ENCODE data around the gene TEKT1.
"Not testable (repeated sequence)": the region's sequence is repeated elsewhere in the genome, so short reads cannot be mapped to it uniquely, and the experiment has no call there.

TEKT1 gene

DNA sequence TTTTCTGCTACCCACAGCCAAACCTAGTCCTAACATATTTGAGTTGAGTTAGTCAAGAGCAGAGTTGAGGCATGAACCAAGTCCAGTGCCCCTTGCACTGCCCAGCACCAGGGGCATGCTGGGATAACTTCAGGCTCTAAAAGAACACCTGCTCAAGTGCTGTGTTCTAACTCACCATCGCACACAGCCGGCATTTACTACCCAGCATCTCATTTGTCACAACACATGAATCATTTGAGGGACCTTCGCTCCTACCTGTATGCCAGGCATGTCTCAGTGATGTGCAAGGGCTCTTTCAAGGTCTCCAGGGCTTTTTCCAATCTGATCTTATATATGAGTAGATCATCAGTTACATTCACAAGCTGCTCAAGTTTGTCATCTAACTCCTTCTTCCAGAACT, 12.6 kb downstream of the TEKT1 start:
- Histone ChIP-seq H3K9me3 (ENCODE audit: control insufficient read depth, low read length) (no peaks in the 10 kb centered on the region), H3K27ac (ENCODE audit: low read length, poor library complexity, severe bottlenecking) (no peak overlapping the region), H3K36me3 (ENCODE audit: control insufficient read depth in 1 of 2, insufficient read depth in 2 of 2, low read depth in 1 of 2, low read length in 2 of 2) (no peaks in the 10 kb centered on the region), H3K4me2 (ENCODE audit: low read length, poor library complexity, severe bottlenecking) (no peak overlapping the region), H3K27me3 (ENCODE audit: control insufficient read depth in 1 of 2, insufficient read depth in 1 of 2, low read length in 2 of 2) (peaks cover 0 to 22% of the 10 kb centered on the region in 2 experiments), H3K4me1 (ENCODE audit: control insufficient read depth, insufficient read depth, low read depth, low read length) (no peaks in the 10 kb centered on the region), H4K91ac (ENCODE audit: low read length) (no peak overlapping the region), H3K9ac (ENCODE audit: low read length) (no peak overlapping the region), H2BK15ac (ENCODE audit: low read depth, poor library complexity, severe bottlenecking) (no peak overlapping the region), H3K4me3 (ENCODE audit: insufficient read depth in 1 of 2, low read depth in 1 of 2, low read length in 2 of 2) (no peak overlapping the region), H3K14ac (ENCODE audit: low read length in 2 of 2) (no peak overlapping the region), H3K18ac (ENCODE audit: low read depth in 1 of 2, low read length in 2 of 2) (no peak overlapping the region), H3K4ac (ENCODE audit: low read depth in 1 of 2, low read length in 2 of 2) (no peak overlapping the region), H2AK5ac (ENCODE audit: low read length, severe bottlenecking) (no peak overlapping the region), H2BK120ac (ENCODE audit: low read depth, low read length) (no peak overlapping the region), H2BK5ac (ENCODE audit: low read depth, low read length, poor library complexity, severe bottlenecking) (no peak overlapping the region), H3K79me1 (replicated peaks; ENCODE audit: low read length, poor library complexity, severe bottlenecking) (no peaks in the 10 kb centered on the region), H2AFZ (ENCODE audit: low read depth, low read length) (no peak overlapping the region), H2BK12ac (ENCODE audit: low read length in 2 of 2) (no peak overlapping the region), H3K23ac (ENCODE audit: low read length in 2 of 2) (no peak overlapping the region), H4K8ac (ENCODE audit: low read length) (no peak overlapping the region)
- DNase-seq = no peak
- WGBS = 93% methylated on average over 3 of the region's 3 CpGs

DNA sequence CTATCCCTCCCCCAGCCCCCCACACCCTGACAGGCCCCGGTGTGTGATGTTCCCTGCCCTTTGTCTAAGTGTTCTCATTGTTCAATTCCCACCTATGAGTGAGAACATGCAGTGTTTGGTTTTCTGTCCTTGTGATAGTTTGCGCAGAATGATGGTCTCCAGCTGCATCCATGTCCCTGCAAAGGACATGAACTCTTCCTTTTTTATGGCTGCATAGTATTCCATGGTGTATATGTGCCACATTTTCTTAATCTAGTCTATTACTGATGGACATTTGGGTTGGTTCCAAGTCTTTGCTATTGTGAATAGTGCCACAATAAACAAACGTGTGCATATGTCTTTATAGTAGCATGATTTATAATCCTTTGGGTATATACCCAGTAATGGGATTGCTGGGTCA, 15.2 kb downstream of the TEKT1 start:
- H2AFZ ChIP-seq (ENCODE audit: low read depth, low read length); H4K8ac ChIP-seq (ENCODE audit: low read length); H2AK5ac ChIP-seq (ENCODE audit: low read length, severe bottlenecking); DNase-seq; H2BK12ac ChIP-seq (ENCODE audit: low read length in 2 of 2); H4K91ac ChIP-seq (ENCODE audit: low read length); H3K14ac ChIP-seq (ENCODE audit: low read length in 2 of 2); H3K4ac ChIP-seq (ENCODE audit: low read depth in 1 of 2, low read length in 2 of 2); H3K9me3 ChIP-seq (ENCODE audit: control insufficient read depth, low read length); H3K4me2 ChIP-seq (ENCODE audit: low read length, poor library complexity, severe bottlenecking); H2BK5ac ChIP-seq (ENCODE audit: low read depth, low read length, poor library complexity, severe bottlenecking); H3K4me3 ChIP-seq (ENCODE audit: insufficient read depth in 1 of 2, low read depth in 1 of 2, low read length in 2 of 2); H2BK15ac ChIP-seq (ENCODE audit: low read depth, poor library complexity, severe bottlenecking); H3K27ac ChIP-seq (ENCODE audit: low read length, poor library complexity, severe bottlenecking); H3K36me3 ChIP-seq (ENCODE audit: control insufficient read depth in 1 of 2, insufficient read depth in 2 of 2, low read depth in 1 of 2, low read length in 2 of 2); H3K18ac ChIP-seq (ENCODE audit: low read depth in 1 of 2, low read length in 2 of 2); H3K79me1 ChIP-seq (replicated peaks; ENCODE audit: low read length, poor library complexity, severe bottlenecking); H3K23ac ChIP-seq (ENCODE audit: low read length in 2 of 2); H3K4me1 ChIP-seq (ENCODE audit: control insufficient read depth, insufficient read depth, low read depth, low read length); H3K9ac ChIP-seq (ENCODE audit: low read length); H2BK120ac ChIP-seq (ENCODE audit: low read depth, low read length): not testable (repeated sequence)
- H3K27me3 ChIP-seq (ENCODE audit: control insufficient read depth in 1 of 2, insufficient read depth in 1 of 2, low read length in 2 of 2) = peaks cover 0 to 41% of the 10 kb centered on the region in 2 experiments
- WGBS = 86% methylated on average over 2 of the region's 3 CpGs

DNA sequence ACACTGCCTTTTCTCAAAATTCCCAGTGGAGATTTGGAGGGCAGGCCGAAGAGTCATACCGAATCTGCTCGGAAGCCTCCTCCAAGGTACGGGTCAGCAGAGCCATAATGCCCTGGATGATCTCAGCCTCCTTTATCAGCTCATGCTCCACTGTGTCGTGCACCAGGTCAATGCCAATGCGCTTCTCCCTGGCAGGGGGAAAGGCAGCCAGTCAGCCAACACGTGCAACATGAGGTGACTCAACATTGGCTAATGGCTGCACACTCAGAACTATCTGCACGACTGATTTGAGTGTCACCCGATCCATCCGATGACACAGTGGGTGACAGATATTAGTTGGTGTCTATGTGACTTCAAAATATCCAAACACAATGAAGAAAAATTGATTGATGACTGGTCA, 15.8 kb downstream of the TEKT1 start:
- Histone ChIP-seq H3K9me3 (ENCODE audit: control insufficient read depth, low read length) (no peaks in the 10 kb centered on the region), H2BK12ac (ENCODE audit: low read length in 2 of 2) (no peak overlapping the region), H3K23ac (ENCODE audit: low read length in 2 of 2) (no peak overlapping the region), H4K8ac (ENCODE audit: low read length) (no peak overlapping the region), H2BK15ac (ENCODE audit: low read depth, poor library complexity, severe bottlenecking) (no peak overlapping the region), H2BK5ac (ENCODE audit: low read depth, low read length, poor library complexity, severe bottlenecking) (no peak overlapping the region), H3K4ac (ENCODE audit: low read depth in 1 of 2, low read length in 2 of 2) (no peak overlapping the region), H3K14ac (ENCODE audit: low read length in 2 of 2) (no peak overlapping the region), H3K4me3 (ENCODE audit: insufficient read depth in 1 of 2, low read depth in 1 of 2, low read length in 2 of 2) (no peak overlapping the region), H4K91ac (ENCODE audit: low read length) (no peak overlapping the region), H3K4me2 (ENCODE audit: low read length, poor library complexity, severe bottlenecking) (no peak overlapping the region), H2AK5ac (ENCODE audit: low read length, severe bottlenecking) (no peak overlapping the region), H2BK120ac (ENCODE audit: low read depth, low read length) (no peak overlapping the region), H3K27ac (ENCODE audit: low read length, poor library complexity, severe bottlenecking) (no peak overlapping the region), H3K9ac (ENCODE audit: low read length) (no peak overlapping the region), H3K18ac (ENCODE audit: low read depth in 1 of 2, low read length in 2 of 2) (no peak overlapping the region), H2AFZ (ENCODE audit: low read depth, low read length) (no peak overlapping the region), H3K27me3 (ENCODE audit: control insufficient read depth in 1 of 2, insufficient read depth in 1 of 2, low read length in 2 of 2) (peaks cover 0 to 41% of the 10 kb centered on the region in 2 experiments), H3K79me1 (replicated peaks; ENCODE audit: low read length, poor library complexity, severe bottlenecking) (no peaks in the 10 kb centered on the region), H3K36me3 (ENCODE audit: control insufficient read depth in 1 of 2, insufficient read depth in 2 of 2, low read depth in 1 of 2, low read length in 2 of 2) (no peaks in the 10 kb centered on the region), H3K4me1 (ENCODE audit: control insufficient read depth, insufficient read depth, low read depth, low read length) (no peaks in the 10 kb centered on the region)
- WGBS = 82% methylated on average over 10 of the region's 10 CpGs
- no peak for DNase-seq

DNA sequence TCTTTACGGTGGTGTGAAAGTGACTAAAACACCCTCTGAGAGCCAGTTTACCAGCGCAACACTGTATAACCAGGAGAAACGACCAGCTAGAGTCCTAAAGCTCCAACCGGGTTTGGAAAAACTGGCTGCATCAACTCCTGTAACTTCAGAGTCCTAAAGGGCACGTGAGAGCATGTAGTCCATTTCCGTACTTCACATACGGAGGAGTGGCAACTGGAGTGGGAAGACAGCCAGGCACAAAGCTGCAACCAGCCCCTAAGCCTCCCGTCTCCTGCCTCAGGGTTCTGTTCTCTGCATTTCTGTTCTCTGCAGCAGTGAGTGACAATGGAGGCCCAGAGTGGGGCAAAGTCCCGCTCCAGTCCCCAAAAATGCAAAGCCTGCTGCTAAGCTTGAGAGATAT, 19.2 kb downstream of the TEKT1 start:
- no peak for DNase-seq
- no peak overlapping the region for H3K4ac ChIP-seq (ENCODE audit: low read depth in 1 of 2, low read length in 2 of 2)
- H2BK12ac ChIP-seq (ENCODE audit: low read length in 2 of 2) = no peak overlapping the region
- H3K18ac ChIP-seq (ENCODE audit: low read depth in 1 of 2, low read length in 2 of 2) = no peak overlapping the region
- no peak overlapping the region for H3K9ac ChIP-seq (ENCODE audit: low read length)
- no peak overlapping the region for H2AFZ ChIP-seq (ENCODE audit: low read depth, low read length)
- H3K14ac ChIP-seq (ENCODE audit: low read length in 2 of 2) = no peak overlapping the region
- H2BK120ac ChIP-seq (ENCODE audit: low read depth, low read length) = no peak overlapping the region
- H2BK15ac ChIP-seq (ENCODE audit: low read depth, poor library complexity, severe bottlenecking) = no peak overlapping the region
- H3K36me3 ChIP-seq (ENCODE audit: control insufficient read depth in 1 of 2, insufficient read depth in 2 of 2, low read depth in 1 of 2, low read length in 2 of 2) = no peaks in the 10 kb centered on the region
- no peaks in the 10 kb centered on the region for H3K4me1 ChIP-seq (ENCODE audit: control insufficient read depth, insufficient read depth, low read depth, low read length)
- H4K91ac ChIP-seq (ENCODE audit: low read length) = no peak overlapping the region
- WGBS = 65% methylated on average over 9 of the region's 9 CpGs
- H3K4me3 ChIP-seq (ENCODE audit: insufficient read depth in 1 of 2, low read depth in 1 of 2, low read length in 2 of 2) = no peak overlapping the region
- no peak overlapping the region for H3K23ac ChIP-seq (ENCODE audit: low read length in 2 of 2)
- no peaks in the 10 kb centered on the region for H3K9me3 ChIP-seq (ENCODE audit: control insufficient read depth, low read length)
- no peaks in the 10 kb centered on the region for H3K79me1 ChIP-seq (replicated peaks; ENCODE audit: low read length, poor library complexity, severe bottlenecking)
- H3K27me3 ChIP-seq (ENCODE audit: control insufficient read depth in 1 of 2, insufficient read depth in 1 of 2, low read length in 2 of 2) = peaks cover 0 to 41% of the 10 kb centered on the region in 2 experiments
- H3K4me2 ChIP-seq (ENCODE audit: low read length, poor library complexity, severe bottlenecking) = no peak overlapping the region
- no peak overlapping the region for H4K8ac ChIP-seq (ENCODE audit: low read length)
- H2AK5ac ChIP-seq (ENCODE audit: low read length, severe bottlenecking) = no peak overlapping the region
- no peak overlapping the region for H3K27ac ChIP-seq (ENCODE audit: low read length, poor library complexity, severe bottlenecking)
- no peak overlapping the region for H2BK5ac ChIP-seq (ENCODE audit: low read depth, low read length, poor library complexity, severe bottlenecking)
